SU-DHL-6 (cell line): ENCODE results near the gene B3GALT6.

Source experiments
- H2AFZ ChIP-seq: fragments of 200-600 bp; sonication (generic); 2 replicates; pipeline ENCODE4 v1.6.1; 2014; ENCODE audit warnings: low read depth, mild to moderate bottlenecking, moderate library complexity, mixed read lengths, antibody characterized with exemption, low read length; ENCODE audit not compliant: severe bottlenecking
- H3F3A ChIP-seq: fragments of 200-600 bp; shearing (Covaris generic); 2 replicates; pipeline ENCODE4 v1.6.0; 2016; ENCODE audit warnings: antibody characterized with exemption, mild to moderate bottlenecking; ENCODE audit not compliant: insufficient read depth
- H3K27ac ChIP-seq: fragments of 200-600 bp; sonication (generic); 2 replicates; pipeline ENCODE4 v1.5.1; 2016; ENCODE audit warnings: low read depth, mild to moderate bottlenecking, low read length, moderate library complexity, mixed read lengths
- H3K27me3 ChIP-seq: fragments of 200-600 bp; sonication (generic), shearing (Covaris generic); 2 replicates; pipeline ENCODE4 v1.6.0; 2014; ENCODE audit warnings: mild to moderate bottlenecking, low read length
- H3K36me3 ChIP-seq: fragments of 200-600 bp; sonication (generic); 2 replicates; pipeline ENCODE4 v1.6.1; 2014; ENCODE audit warnings: mild to moderate bottlenecking, low read length, mixed read lengths
- H3K4me2 ChIP-seq: fragments of 300-600, 200-600 bp; shearing (Covaris generic), sonication (generic); 2 replicates; pipeline ENCODE4 v1.6.0; 2014; ENCODE audit warnings: low read length, low read depth, mild to moderate bottlenecking; ENCODE audit not compliant: poor library complexity, severe bottlenecking
- H3K4me3 ChIP-seq: fragments of 200-600 bp; sonication (generic); 2 replicates; pipeline ENCODE4 v1.5.1; 2014; ENCODE audit warnings: antibody characterized with exemption, low read length, mild to moderate bottlenecking, mixed read lengths; ENCODE audit not compliant: insufficient read depth, poor library complexity, severe bottlenecking
- H3K79me2 ChIP-seq: fragments of 200-600 bp; sonication (generic); 2 replicates; pipeline ENCODE4 v1.6.1; 2014; ENCODE audit warnings: mild to moderate bottlenecking, low read length, moderate library complexity; ENCODE audit not compliant: insufficient read depth
- H3K9ac ChIP-seq: fragments of 200-600 bp; sonication (generic); 2 replicates; pipeline ENCODE4 v1.7.0; 2014; ENCODE audit warnings: mild to moderate bottlenecking, low read length
- H3K9me2 ChIP-seq: fragments of 200-600 bp; sonication (generic); replicated peaks from 2 replicates; pipeline ENCODE4 v1.6.1; 2014; ENCODE audit warnings: low read length; ENCODE audit not compliant: insufficient read depth
- H3K9me3 ChIP-seq: fragments of 200-600 bp; sonication (generic); 2 replicates; pipeline ENCODE4 v1.6.1; 2014; ENCODE audit warnings: low read length, mixed read lengths; ENCODE audit not compliant: insufficient read depth
- H4K20me1 ChIP-seq: fragments of 200-600 bp; sonication (generic); 2 replicates; pipeline ENCODE4 v1.6.1; 2014; ENCODE audit warnings: low read depth, mild to moderate bottlenecking, antibody characterized with exemption, low read length, moderate library complexity, mixed read lengths
- CTCF ChIP-seq: fragments of 200-600 bp; sonication (generic); IDR thresholded peaks from one replicate; pipeline ENCODE4 v1.5.1; 2017; ENCODE audit warnings: antibody characterized with exemption, mild to moderate bottlenecking, low read length, moderate library complexity; ENCODE audit not compliant: insufficient read depth, poor library complexity, severe bottlenecking
- EZH2phosphoT487 ChIP-seq: fragments of 200-600 bp; sonication (generic), shearing (Covaris generic); conservative IDR thresholded peaks from 2 replicates; pipeline ENCODE4 v1.6.1; 2018; ENCODE audit warnings: mild to moderate bottlenecking, antibody characterized with exemption, low read length, moderate library complexity, mixed read lengths

The B3GALT6 gene

GRCh38 chr1:1253972-1254666 is 22.1 kb downstream of the B3GALT6 start:
- no peak for TF ChIP-seq EZH2phosphoT487
- TF ChIP-seq CTCF = no peak
- Histone ChIP-seq H3K9me2 (no peaks in the 10 kb centered on the region), H3K4me3 (no peak overlapping the region), H3K79me2 (no peaks in the 10 kb centered on the region; the same call in 1 of the 2 replicates), H4K20me1 (no peaks in the 10 kb centered on the region), H3K27me3 (no peaks in the 10 kb centered on the region), H2AFZ (no peak overlapping the region), H3K9ac (no peak overlapping the region), H3F3A (no peaks in the 10 kb centered on the region), H3K9me3 (no peaks in the 10 kb centered on the region), H3K4me2 (no peak overlapping the region), H3K36me3 (no peaks in the 10 kb centered on the region), H3K27ac (no peak overlapping the region)

- Histone ChIP-seq H3K27me3 (no peaks in the 10 kb centered on the region), H3K9ac (no peak overlapping the region), H2AFZ (no peak overlapping the region), H3K9me3 (no peaks in the 10 kb centered on the region), H4K20me1 (no peaks in the 10 kb centered on the region), H3K27ac (no peak overlapping the region), H3K79me2 (no peaks in the 10 kb centered on the region; the same call in 1 of the 2 replicates), H3K9me2 (no peaks in the 10 kb centered on the region), H3K4me3 (no peak overlapping the region), H3F3A (no peaks in the 10 kb centered on the region), H3K4me2 (no peak overlapping the region), H3K36me3 (no peaks in the 10 kb centered on the region)
- TF ChIP-seq CTCF = no peak
- no peak for TF ChIP-seq EZH2phosphoT487
Observed at GRCh38 chr1:1254667-1254998, 22.6 kb downstream of the B3GALT6 start.

GRCh38 chr1:1255078-1255477 is 23.0 kb downstream of the B3GALT6 start:
- Histone ChIP-seq H3K4me2 (no peak overlapping the region), H3K79me2 (no peaks in the 10 kb centered on the region; the same call in 1 of the 2 replicates), H2AFZ (no peak overlapping the region), H4K20me1 (no peaks in the 10 kb centered on the region), H3K4me3 (no peak overlapping the region), H3K9me3 (no peaks in the 10 kb centered on the region), H3K9ac (no peak overlapping the region), H3F3A (no peaks in the 10 kb centered on the region), H3K27me3 (no peaks in the 10 kb centered on the region), H3K36me3 (no peaks in the 10 kb centered on the region), H3K27ac (no peak overlapping the region), H3K9me2 (no peaks in the 10 kb centered on the region)
- TF ChIP-seq EZH2phosphoT487 = no peak
- TF ChIP-seq CTCF = no peak
